ENCODE results near the gene C12orf60.

Gene C12orf60

DNA sequence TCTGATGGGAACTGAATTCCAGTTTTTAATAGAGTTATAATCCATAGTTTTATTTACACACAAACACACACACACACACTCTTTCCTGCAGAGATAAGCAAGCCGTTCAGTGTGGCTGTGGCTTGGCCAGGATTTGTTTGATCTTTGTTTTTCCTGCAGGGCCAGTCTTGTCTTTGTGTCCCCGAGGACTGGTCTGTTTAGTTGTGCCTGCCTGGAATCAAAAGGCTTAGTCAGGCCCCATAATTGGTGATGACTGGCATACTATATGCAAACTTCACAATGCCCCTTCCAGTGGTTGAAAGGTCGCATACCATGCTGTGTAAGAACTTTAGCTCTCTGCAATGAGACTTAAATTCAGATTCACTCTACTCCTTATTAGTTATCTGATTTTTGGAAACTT, 26.2 kb upstream of the C12orf60 start:
- no peak for DNase-seq

DNA sequence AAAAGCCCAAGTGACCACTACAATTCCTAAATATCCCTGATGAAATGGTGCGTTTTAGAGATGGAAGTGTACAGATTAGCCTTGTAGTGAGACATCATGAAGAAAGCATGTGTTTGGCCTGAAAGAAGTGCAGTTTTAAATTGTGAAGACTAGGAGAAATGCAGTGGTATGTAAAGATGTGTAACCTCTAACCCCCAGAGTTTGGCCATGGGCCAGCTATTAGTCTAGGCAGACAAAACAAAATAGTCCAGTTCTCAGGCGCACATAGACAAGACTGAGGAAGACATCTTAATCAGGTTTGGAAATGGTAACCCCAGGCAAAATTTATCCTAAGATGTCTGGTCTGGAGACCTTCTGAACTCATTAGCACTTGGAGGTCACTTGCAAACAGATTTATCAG, 23.6 kb upstream of the C12orf60 start:
- no peak for DNase-seq

DNA sequence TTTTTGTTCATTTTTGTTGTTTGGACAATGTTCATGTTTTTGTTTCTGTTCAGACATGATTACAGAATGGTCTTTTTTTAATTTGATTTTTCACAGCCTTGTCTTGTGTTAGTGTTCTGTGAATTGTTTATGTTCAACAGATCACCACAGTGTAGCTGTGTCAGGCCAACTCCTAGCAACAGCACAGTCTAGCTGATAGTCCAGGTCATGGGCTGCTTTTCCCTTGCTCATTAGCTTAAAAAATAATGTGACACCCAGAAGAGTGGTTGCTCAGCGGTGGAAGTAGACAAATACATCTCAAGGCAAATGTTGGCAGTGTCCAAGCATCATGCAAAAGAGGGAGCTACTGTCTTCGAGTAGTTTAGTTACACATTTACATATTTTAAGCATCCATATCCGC, 22.6 kb upstream of the C12orf60 start:
- DNase-seq: no peak

DNA sequence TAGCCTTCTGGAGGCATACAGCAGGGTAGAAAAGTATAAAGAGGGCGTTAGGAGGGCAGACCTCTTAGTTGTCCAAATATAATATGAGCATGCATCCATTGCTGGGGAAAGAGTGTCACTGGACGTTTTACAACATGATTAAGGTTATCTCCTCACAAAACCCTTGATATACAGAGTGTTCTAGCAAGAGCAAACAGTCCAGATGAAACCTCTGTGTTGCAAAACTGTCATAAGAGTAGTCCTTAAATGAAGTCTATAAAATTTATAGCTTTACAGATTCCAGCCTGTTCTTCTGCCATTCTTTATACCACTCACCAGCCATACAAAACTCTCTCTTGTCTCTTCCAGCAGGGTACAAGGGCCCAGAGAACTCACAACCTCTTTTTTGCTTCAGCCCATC, 21.9 kb upstream of the C12orf60 start:
- DNase-seq: no peak

DNA sequence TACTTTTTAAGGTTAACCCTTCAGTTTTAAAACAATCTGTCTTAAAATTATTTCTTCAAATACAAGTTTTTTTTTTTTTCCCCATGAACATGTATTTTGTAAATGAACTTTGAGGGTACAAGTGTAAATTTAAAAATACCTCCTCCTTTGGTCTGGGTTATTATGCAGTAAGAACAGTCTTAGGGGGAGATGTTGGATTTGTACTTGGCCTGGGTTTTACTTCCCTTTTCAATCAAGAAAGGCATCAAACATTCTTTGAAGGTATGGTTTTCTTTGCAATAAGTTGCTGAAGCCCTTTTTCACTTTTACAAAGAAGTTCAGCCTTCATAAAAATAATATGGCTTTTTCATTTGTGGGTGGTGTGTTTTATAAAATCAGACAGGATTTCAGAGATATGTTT, 20.7 kb upstream of the C12orf60 start:
- no peak for DNase-seq

DNA sequence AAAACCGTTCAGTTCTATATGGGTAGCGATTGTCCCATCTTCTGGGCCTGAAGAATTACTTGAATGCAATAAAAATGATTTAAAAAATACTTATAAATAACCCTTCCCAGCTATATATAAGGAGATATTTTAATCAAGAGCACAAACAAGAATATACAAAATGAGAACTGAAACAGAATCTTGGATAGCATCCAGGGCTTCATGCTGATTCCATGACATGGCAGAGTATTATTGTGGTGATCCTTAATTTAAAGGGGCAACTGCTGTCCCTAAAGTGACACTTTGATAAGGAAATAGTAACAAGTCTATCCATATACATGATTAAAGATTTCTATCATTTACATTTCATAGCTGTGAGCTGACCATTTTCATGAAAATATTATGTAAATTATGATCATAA, 19.0 kb upstream of the C12orf60 start:
- no peak for DNase-seq

DNA sequence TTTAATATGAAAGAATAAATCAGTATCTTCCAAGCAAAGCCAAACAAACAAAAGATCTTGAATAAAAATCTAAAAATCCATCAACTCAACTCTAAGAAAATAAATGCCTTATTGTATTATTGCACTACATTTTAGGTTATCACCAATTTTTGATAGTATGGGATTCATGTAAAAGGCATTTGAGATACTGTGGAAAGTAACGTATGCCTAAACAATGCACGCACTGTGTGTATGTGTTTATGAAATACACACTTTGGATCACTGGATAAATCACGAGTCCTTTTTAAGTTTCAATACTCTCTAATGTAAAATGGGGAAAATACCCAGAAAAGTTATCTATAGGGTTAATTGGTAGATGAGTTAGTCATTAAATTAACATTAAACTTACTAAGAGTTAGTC, 17.9 kb upstream of the C12orf60 start:
- no peak for DNase-seq

DNA sequence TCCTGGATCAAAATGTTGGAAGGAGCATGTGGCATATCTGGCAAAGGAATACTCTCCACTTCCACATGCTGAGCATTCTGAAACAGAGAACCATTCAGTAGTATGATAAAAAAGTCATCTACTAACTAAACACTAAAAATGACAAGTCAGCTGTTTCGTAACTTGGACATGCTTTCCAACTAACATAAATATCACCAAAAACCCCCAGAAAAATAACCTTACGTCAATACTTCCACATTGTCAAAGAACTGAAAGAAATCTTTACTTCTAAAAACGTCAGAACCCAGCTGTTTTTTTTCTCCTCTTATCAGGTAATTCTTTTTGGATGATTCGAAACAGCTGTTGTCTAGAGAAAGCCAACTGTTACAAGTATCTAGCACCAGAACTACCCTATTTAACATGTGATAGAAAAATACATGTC, 8.4 kb upstream of the C12orf60 start:
- DNase-seq: no peak

DNA sequence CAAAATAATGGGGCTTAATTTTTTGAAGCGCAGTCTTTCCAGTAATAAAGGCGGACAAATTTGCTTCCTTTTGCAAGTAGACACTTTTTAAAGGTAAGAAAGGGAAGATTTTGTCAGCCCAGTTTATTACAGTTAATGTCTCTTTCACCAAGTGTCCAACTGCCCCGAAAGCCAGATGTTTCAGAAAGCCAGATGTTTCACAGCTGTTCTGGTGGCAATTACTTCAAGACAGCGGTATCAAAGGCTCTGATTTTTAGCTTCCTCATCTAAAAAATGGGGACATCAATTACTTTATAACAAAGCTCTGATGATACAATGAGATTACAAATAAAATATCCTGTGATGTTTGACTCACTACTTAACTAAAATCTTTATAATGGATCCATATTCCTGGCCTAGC, 1.2 kb upstream of the C12orf60 start:
- no peak for DNase-seq

DNA sequence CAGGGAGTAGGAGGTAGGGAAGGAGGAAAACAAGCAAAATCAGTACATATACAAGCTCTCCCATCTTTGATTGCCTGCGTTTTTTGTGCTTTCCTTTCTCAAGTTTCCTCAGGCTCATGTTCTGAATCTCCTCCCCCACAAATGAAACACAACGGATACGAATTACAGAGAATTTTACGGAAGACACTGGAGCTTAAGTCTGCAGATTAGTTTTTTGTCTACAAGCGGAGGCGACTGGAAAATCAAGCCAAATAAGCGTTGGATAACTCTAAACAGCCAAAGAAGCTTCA, 804 bp upstream of the C12orf60 start:
- no peak for DNase-seq

DNA sequence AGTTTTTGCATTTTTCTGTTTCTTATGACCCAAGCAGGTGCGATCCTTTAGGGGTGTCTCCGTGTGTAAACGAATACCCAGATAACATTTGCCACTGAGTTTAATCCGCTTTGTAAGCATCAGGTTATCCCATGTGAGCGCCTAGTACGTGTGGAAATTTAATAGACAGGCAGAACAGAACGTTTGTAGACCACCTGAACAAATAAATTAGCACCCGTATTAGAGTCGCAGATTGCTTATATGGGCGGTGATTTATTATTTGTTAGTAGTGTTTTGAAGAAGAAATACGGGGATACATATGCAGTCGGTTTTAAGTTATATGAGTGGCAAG, 325 bp downstream of the C12orf60 start:
- peak in 1 of 2 experiments; percentile 49 for DNase-seq

DNA sequence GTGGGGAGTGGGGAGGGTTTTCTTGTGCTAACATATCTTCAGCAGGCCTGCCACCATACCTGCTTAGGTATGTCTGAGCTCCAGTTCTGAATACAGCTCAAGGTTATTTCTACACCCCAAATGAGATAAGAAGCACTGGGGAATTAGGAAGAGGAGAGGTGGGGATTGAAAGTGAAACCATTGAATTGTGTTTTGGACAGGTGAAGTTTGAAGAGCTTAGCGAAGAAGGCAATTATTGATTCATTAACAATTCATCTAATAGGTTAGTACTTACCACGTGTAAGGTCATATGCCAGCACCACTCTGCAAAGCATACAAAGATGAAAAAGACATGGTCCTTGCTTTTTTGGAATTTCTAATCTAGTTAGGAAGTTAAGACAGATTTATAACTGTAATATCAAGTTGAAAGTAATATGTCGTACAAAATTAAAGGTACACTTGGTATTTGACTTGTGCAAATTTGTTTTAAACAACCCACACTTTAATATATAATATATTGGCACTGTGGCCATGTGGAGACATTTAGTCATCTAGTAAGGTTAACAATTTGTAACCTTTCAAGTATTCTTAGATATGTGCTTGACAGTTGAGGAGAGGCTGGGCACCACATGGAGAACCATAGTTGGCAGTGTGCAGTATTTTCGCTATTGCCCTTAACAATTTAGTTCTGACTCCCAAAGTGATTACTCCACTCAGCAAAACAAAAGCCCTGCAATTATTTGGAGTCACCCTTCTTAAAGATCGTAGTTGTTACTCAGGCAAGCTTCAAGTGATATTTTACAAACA, 6.9 kb downstream of the C12orf60 start:
- DNase-seq: no peak

DNA sequence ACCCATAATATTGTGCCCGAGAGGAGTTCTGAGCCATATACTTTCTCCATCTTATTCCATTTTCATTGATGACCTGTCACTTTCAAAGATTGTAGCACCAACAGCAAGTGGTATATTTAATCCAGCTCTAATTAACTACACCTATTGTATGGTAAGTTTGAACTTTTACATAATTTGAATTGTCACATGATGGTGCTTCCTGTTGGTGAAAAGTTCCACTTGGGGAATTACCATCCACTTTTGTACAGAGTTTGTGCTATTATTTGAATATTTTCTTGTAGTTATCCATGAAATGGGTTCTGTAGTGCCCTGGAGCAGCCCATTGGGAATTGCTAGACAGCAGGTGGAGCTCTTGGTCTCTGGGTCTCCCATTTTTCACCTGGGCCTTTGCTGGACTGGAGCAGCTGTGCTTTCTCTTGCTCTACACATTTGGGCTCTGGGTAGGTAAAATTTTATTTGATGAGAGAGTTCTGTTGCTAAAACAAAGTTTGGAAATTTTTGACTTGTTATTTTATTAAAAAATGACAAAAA, 7.5 kb downstream of the C12orf60 start:
- no peak for DNase-seq

DNA sequence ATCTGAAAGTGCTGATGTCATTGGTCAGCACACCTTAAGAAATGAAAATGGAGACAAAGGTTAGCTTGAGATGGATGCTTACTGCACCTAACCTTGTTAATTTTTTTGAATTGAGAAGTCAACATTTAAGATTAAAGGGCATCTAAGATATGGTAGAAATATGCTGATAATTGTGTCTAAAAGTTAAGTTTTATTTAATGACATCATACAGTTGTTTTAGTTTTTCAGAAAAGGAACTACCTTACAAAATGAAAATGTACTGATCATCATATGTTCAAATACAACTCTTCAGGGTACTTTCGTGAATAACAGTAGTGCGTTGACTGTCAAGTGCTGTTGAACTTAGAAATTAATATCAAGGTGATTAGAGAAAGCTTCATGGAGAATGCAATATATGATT, 8.0 kb downstream of the C12orf60 start:
- DNase-seq: no peak

DNA sequence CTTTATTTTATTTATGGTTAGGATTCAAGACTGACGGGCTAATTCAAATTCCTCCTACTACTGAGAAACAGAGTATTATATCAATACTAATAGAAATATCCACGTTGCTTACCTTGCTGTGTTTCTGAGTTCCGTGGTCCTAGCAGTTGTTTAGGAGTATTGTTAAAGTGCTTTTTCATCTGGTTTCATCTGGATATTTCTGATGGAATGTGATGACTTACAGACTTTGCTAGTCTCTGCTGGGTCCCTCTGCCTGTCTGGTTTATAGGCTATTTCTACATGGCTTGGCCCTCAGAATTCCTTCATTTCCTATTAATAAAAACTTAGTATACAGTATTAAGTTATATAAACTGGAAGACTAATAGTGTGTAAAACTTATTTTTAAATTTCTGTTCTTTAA, 10.5 kb downstream of the C12orf60 start, which contains the start of gene SMCO3:
Gene SMCO3 (minus strand): TSS at position 169 of the 400 bp plus-strand sequence. CDS start 7,502 bp downstream, outside the sequence.
- DNase-seq: no peak

DNA sequence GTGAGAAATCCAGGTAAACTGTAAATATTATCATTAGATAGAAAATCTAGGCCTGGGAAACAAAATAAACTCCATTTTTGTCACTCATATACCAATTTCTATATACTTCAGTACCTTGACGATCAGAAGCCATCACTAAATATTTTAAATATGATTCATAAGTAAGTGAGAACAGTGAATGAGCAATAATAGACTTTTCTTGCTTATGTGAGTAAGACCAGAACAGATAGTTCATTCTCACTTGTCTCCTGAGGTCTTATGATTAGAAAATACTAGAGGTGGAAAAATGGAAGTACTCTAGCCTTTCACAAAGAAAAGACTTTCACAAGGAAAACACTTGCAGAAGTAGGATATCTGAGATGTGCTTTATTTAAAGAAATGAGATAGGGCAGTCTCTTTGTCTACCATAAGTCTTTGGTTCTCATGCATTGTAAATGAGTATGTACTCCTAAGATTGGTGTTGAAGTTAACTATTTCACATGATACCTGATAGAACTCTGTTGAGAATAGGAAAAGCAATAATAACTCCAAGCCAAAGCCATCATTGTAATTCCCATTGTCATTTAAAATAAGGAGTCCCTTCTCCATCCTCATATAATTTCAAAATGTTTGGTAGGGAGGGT, 20.7 kb downstream of the C12orf60 start:
- no peak for DNase-seq

DNA sequence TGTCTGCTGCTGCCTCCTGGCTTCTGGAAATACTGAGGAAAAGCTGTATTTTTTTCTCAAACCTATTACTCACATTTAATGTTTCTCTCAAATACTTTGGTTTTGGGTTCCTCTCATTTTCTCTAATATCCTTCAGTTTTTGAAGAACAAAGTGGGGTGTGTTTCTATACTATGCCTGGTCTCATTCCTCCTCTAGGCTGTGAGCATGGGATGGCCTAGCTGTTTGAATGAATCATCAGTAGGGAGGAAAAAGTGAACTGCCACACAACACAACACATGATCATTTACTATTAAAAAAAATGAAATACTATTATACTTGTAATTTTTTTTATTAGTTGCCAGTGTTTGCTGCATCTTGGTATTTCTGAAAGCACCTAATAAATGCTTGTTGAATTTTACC, 21.8 kb downstream of the C12orf60 start:
- DNase-seq: no peak

DNA sequence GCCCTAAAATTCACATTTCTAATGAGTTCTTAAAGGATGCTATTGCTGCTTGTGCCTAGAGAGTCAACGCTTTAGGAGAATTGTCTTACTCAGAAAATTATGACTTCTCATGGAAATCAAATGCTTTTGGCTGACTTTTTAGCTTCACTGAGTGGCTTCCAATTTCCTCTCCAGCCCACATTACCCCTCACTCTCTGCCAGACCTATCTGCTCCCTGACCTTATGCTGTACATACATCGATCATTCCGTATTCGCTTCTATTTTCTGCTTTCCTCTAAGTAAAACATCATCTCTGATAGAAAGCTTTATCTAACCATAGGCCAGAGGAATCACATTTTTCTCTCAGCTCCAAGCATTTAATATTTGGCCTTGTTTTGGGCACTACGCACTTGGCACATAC, 23.0 kb downstream of the C12orf60 start:
- no peak for DNase-seq

DNA sequence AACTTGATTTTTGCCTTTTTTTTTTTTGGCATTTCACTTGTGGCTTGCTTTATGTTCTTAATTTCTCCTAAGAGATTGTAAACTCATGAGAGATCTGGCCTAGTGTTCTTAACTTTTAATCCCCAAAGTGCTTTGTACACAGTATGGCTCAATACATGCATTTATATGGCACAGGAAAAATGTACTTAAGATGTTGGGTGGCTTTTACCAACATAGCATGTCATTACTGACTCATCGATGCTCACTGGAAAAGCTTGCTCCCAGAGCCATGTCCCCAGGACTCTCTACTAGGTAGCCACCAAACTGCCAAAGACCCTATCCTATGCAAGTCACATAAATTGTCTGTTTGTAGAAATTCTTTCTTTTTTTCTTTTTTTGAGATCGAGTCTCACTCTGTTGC, 23.6 kb downstream of the C12orf60 start:
- DNase-seq: no peak

DNA sequence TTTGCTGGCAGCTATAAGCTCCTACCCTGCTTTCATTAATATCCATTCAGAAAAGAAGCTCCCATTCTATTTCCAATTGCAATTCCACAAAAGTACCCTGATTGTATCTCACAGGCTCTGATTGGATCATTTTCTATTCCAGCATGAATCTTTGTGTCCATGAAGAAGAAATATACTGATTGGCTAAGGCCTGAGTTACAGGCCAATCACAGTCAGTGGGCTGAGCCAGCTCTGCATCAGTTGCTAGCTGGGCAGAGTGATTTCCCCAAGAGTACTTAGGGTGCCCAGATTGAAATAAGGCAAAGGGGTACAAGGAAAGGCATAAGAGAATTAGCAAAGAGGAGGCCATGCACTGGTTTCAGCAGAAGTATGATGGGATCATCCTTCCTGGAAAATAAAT, 25.4 kb downstream of the C12orf60 start:
- DNase-seq: no peak

DNA sequence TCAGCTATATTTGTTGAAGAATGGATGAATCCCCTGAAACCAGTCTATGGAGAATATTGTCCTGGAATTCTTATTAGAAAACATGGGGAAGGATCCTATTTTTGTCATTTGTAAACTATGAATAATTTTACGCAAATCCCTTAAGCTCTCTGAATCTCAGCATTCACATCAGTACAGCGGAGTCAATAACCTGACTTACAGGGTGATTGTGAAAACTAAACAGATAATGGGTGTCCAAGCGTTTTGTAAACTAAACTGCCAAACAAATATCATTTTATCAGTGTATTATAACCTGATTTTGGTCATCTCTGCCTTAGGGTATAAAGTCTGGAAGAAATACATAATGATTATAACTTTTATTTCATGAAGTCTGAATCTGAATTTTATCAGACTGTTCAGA, 29.9 kb downstream of the C12orf60 start:
- DNase-seq: no peak

DNA sequence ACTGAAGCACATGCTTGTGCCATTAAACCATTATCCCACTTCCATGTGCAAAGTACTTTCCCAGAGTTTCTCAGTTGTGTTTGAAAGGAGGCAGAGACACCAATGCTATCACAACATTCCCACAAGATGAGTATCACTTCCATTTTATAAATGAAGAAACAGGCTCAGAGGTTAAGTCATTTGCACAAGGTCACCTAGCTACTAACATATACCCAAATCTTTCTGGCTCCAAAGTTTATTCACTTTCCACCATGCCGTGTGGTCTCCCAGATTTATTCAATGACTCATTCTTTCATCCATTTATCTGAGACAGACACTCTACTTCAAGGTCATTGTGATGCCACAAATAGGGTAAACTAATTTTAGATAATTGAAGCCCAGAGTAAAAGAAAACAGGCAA, 30.5 kb downstream of the C12orf60 start:
- no peak for DNase-seq

DNA sequence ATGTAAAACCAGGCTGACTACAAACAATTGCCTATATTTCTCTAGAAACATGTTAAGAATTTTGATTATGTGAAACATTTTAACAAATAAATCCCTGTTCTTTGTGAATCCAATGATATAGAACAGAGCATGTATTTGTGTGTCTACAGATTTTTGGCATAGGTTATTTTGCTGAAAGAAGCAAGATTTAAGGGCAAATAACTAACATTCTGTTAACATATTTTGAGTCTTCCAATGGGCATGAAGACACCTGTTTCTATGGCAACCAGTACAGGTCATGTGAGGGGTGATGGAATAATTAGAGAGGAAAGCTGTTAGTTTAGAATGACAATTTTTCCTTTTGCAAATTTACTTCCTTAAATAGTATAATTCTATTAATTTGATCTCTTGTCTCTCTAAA, 31.0 kb downstream of the C12orf60 start:
- no peak for DNase-seq

DNA sequence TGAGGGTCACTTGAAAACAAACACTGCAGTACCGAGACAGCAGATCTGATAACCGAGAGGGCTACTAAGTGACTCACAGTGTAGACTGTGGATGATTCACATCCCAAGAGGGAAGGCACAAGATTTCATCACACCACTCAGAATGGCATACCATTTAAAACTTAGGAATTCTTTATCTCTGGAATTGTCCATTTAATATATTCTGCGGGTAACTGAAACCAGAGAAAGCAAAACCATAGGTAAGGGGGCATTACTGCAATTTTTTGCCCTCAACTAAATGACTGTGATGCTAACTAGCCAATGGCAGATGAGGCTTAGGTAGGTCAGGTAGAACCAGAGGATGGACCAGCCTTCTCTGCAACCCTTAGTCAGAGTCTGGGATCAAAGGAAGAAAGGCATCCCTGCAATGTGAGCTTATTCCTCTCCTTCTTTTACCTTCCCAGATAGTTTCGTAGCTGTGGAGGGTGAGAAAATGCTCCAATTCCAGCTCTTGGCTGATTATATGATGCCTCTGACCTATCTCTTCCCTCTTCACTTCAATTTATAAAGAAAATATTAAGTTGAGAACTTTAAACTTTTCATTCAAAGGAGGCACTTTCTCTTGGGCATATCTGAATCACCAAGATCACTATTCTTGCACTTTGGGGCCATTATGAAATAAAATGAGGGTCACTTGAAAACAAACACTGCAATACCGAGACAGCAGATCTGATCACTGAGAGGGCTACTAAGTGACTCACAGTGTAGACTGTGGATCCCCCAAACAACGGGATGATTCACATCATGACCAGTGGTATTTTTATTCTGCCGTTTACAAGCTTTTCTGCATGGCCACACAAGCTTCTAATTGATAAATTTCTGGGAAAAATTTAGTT, 33.1 kb downstream of the C12orf60 start:
- DNase-seq: no peak
